H1 (cell line): ENCODE measurements around the gene TAS1R1. TPM values are rescaled to one million over a fixed set of nuclear protein-coding genes. Genes with fewer than 3 reads are reported as not detected.

Source experiments
- ATF3 ChIP-seq: IDR thresholded peaks from 2 replicates; pipeline ENCODE4 v1.6.1; 2011; ENCODE audit warnings: low read depth, mild to moderate bottlenecking, low read length; ENCODE audit not compliant: insufficient read depth
- BACH1 ChIP-seq: IDR thresholded peaks from 2 replicates; pipeline ENCODE4 v1.6.1; 2012; ENCODE audit warnings: low read length, improper control_type of control experiment
- SP4 ChIP-seq: IDR thresholded peaks from 2 replicates; pipeline ENCODE4 v1.6.1; 2012; ENCODE audit warnings: low read length, inconsistent platforms
- SRF ChIP-seq: IDR thresholded peaks from 2 replicates; pipeline ENCODE4 v1.6.1; 2011; ENCODE audit warnings: mild to moderate bottlenecking, low read depth, low read length, moderate library complexity
- polyA plus RNA-seq, 7 experiments: library from polyadenylated mRNA; depleted of rRNA in 3 of 7; stranded (reverse) in 5 of 7; unstranded in 2 of 7; fragments of >200 nt in 5 of 7; fragments of 200-250 nt in 2 of 7; gene quantifications; 1 replicate in 5 of 7; 2 replicates in 1 of 7; 4 replicates in 1 of 7; pipeline versions ENCODE4 v1.2.1 to v1.2.3, GENCODE V29; 2011 to 2013; ENCODE audit warnings: missing spikeins in 2 of 7, mixed read lengths in 2 of 7
- total RNA-seq: library from RNA; stranded (reverse); fragmentation: NEBNext Ultra II Directional; extraction: Animal tissue kit (Norgen Biotek cat#: 25700); gene quantifications from 2 replicates; pipeline ENCODE4 v1.2.1, GENCODE V29; 2021

Gene TAS1R1
- total and polyA plus RNA-seq, 2 of the 8 experiments (the other 6 are each of a cell fraction or from before 2014, with no cell fraction given) = 0.26 TPM; not detected in 1

- TF ChIP-seq ATF3 = no peak
- TF ChIP-seq BACH1 = no peak
- TF ChIP-seq SP4 = no peak
- no peak for TF ChIP-seq SRF
These were observed 45.7 kb upstream of the TAS1R1 start (continued) for GRCh38 chr1:6509220-6509918.
